ENCODE results near the gene TMEM123.

The TMEM123 gene

GRCh38 chr11:102429226-102429625 is 23.3 kb downstream of the TMEM123 start:
- no peak overlapping the region for H2AFZ ChIP-seq (ENCODE audit: low read length)
- TF ChIP-seq CTCF (conservative IDR thresholded peaks at IDR 0.05; ENCODE audit: low read length) (no peak), EZH2phosphoT487 (IDR thresholded peaks at IDR 0.05; ENCODE audit: borderline replicate concordance) (no peak)
- H3K9me3 ChIP-seq (ENCODE audit: insufficient read depth, low read depth, low read length) = peaks cover 16% of the 10 kb centered on the region
- H3K27me3 ChIP-seq (ENCODE audit: insufficient read depth, low read length, poor library complexity, severe bottlenecking) = no peaks in the 10 kb centered on the region
- H3K79me2 ChIP-seq (ENCODE audit: insufficient read depth, low read length) = peaks cover 100% of the 10 kb centered on the region
- no peaks in the 10 kb centered on the region for H3K9me2 ChIP-seq (replicated peaks; ENCODE audit: low read depth, low read length)
- H3K4me2 ChIP-seq (ENCODE audit: low read depth, low read length, poor library complexity, severe bottlenecking) = peak overlapping the region; percentile 55
- no peak overlapping the region for H3K9ac ChIP-seq (ENCODE audit: low read depth, low read length, poor library complexity, severe bottlenecking)
- peaks cover 82% of the 10 kb centered on the region for H4K20me1 ChIP-seq (ENCODE audit: insufficient read depth, low read length, poor library complexity, severe bottlenecking)
- no peak overlapping the region for H3K4me3 ChIP-seq (ENCODE audit: low read length, poor library complexity, severe bottlenecking)
- peaks cover 4% of the 10 kb centered on the region; the same call in 1 of the 2 replicates for H3F3A ChIP-seq (ENCODE audit: low read depth)
- peaks cover 34% of the 10 kb centered on the region for H3K4me1 ChIP-seq (ENCODE audit: insufficient read depth, low read length, poor library complexity, severe bottlenecking)
- peaks cover 76% of the 10 kb centered on the region for H3K36me3 ChIP-seq (ENCODE audit: insufficient read depth, low read length)

- H3K27me3 ChIP-seq (ENCODE audit: insufficient read depth, low read length, poor library complexity, severe bottlenecking) = no peaks in the 10 kb centered on the region
- H3K4me1 ChIP-seq (ENCODE audit: insufficient read depth, low read length, poor library complexity, severe bottlenecking) = peaks cover 38% of the 10 kb centered on the region
- peaks cover 12% of the 10 kb centered on the region; the same call in 1 of the 2 replicates for H3K9me3 ChIP-seq (ENCODE audit: insufficient read depth, low read depth, low read length)
- peaks cover 100% of the 10 kb centered on the region for H3K79me2 ChIP-seq (ENCODE audit: insufficient read depth, low read length)
- no peak overlapping the region for H3K4me2 ChIP-seq (ENCODE audit: low read depth, low read length, poor library complexity, severe bottlenecking)
- no peaks in the 10 kb centered on the region for H3K9me2 ChIP-seq (replicated peaks; ENCODE audit: low read depth, low read length)
- H3K36me3 ChIP-seq (ENCODE audit: insufficient read depth, low read length) = peaks cover 71% of the 10 kb centered on the region
- H3K4me3 ChIP-seq (ENCODE audit: low read length, poor library complexity, severe bottlenecking) = no peak overlapping the region
- H2AFZ ChIP-seq (ENCODE audit: low read length) = no peak overlapping the region
- peaks cover 4% of the 10 kb centered on the region; the same call in 1 of the 2 replicates for H3F3A ChIP-seq (ENCODE audit: low read depth)
- peaks cover 83% of the 10 kb centered on the region for H4K20me1 ChIP-seq (ENCODE audit: insufficient read depth, low read length, poor library complexity, severe bottlenecking)
- no peak for TF ChIP-seq CTCF (conservative IDR thresholded peaks at IDR 0.05; ENCODE audit: low read length)
- TF ChIP-seq EZH2phosphoT487 (IDR thresholded peaks at IDR 0.05; ENCODE audit: borderline replicate concordance) = no peak
- no peak overlapping the region for H3K9ac ChIP-seq (ENCODE audit: low read depth, low read length, poor library complexity, severe bottlenecking)
These were observed 23.9 kb downstream of the TMEM123 start for GRCh38 chr11:102428696-102429095.

GRCh38 chr11:102427068-102427467 is 25.5 kb downstream of the TMEM123 start:
- H3K4me3 ChIP-seq (ENCODE audit: low read length, poor library complexity, severe bottlenecking) = no peak overlapping the region
- H4K20me1 ChIP-seq (ENCODE audit: insufficient read depth, low read length, poor library complexity, severe bottlenecking) = peaks cover 100% of the 10 kb centered on the region
- H3K9ac ChIP-seq (ENCODE audit: low read depth, low read length, poor library complexity, severe bottlenecking) = no peak overlapping the region
- no peaks in the 10 kb centered on the region for H3K9me2 ChIP-seq (replicated peaks; ENCODE audit: low read depth, low read length)
- H3K27me3 ChIP-seq (ENCODE audit: insufficient read depth, low read length, poor library complexity, severe bottlenecking) = no peaks in the 10 kb centered on the region
- peaks cover 62% of the 10 kb centered on the region for H3K36me3 ChIP-seq (ENCODE audit: insufficient read depth, low read length)
- H3F3A ChIP-seq (ENCODE audit: low read depth) = peaks cover 4% of the 10 kb centered on the region; the same call in 1 of the 2 replicates
- H3K4me2 ChIP-seq (ENCODE audit: low read depth, low read length, poor library complexity, severe bottlenecking) = no peak overlapping the region
- H3K79me2 ChIP-seq (ENCODE audit: insufficient read depth, low read length) = peaks cover 100% of the 10 kb centered on the region
- peaks cover 44% of the 10 kb centered on the region for H3K4me1 ChIP-seq (ENCODE audit: insufficient read depth, low read length, poor library complexity, severe bottlenecking)
- no peak overlapping the region for H2AFZ ChIP-seq (ENCODE audit: low read length)
- H3K9me3 ChIP-seq (ENCODE audit: insufficient read depth, low read depth, low read length) = no peaks in the 10 kb centered on the region
- no peak for TF ChIP-seq EZH2phosphoT487 (IDR thresholded peaks at IDR 0.05; ENCODE audit: borderline replicate concordance)
- no peak for TF ChIP-seq CTCF (conservative IDR thresholded peaks at IDR 0.05; ENCODE audit: low read length)

Data from Loucy (cell line).